PC-3 (cell line): ENCODE measurements around the gene DNAAF3. TPM values are rescaled to one million over a fixed set of nuclear protein-coding genes. Genes with fewer than 3 reads are reported as not detected.
A peak's percentile ranks its signal among the peaks of the same experiment; 100 is the strongest.

Source experiments
- ATAC-seq: fragments of 200-7000 bp; cut with Tn5 transposase; 2 replicates; pipeline ENCODE4 v1.9.1; 2020; ENCODE audit warnings: mild to moderate bottlenecking, moderate library complexity
- BruUV-seq: library from RNA; stranded (reverse); fragments of 400-500 nt; replicated peaks from 2 replicates; lab custom pipeline; 2021; lab: Mats Ljungman, UMichigan
- CTCF ChIA-PET: fragments of 300-600 bp; sonication (Branson Sonifier 250); formaldehyde crosslinking; loops from one replicate; lab custom pipeline; 2022; ENCODE audit warnings: antibody characterized with exemption; lab: Charles Lee
- POLR2A ChIA-PET: fragments of 300-600 bp; sonication (Branson Sonifier 250); formaldehyde crosslinking; loops from one replicate; lab custom pipeline; 2022; ENCODE audit warnings: antibody characterized with exemption; ENCODE audit not compliant: unreplicated experiment; lab: Charles Lee
- DNase-seq: peaks from one replicate; pipeline ENCODE4 v3.0.0-alpha.2; 2015
- H2AFZ ChIP-seq: fragments of 300-600 bp; sonication (generic); 2 replicates; pipeline ENCODE4 v1.6.0; 2016; ENCODE audit warnings: antibody characterized with exemption, low read length
- H3F3A ChIP-seq: fragments of 300-600 bp; sonication (generic); one replicate; pipeline ENCODE4 v1.6.0; 2017; ENCODE audit warnings: antibody characterized with exemption, low read length, control low read depth, mild to moderate bottlenecking; ENCODE audit not compliant: unreplicated experiment
- H3K27ac ChIP-seq: fragments of 300-600 bp; sonication (generic); 2 replicates; pipeline ENCODE4 v1.5.1; 2016; ENCODE audit warnings: mild to moderate bottlenecking, low read length
- H3K27me3 ChIP-seq: fragments of 300-600 bp; sonication (generic); 2 replicates; pipeline ENCODE4 v1.6.1; 2016; ENCODE audit warnings: low read length, mixed read lengths
- H3K36me3 ChIP-seq: fragments of 300-600 bp; sonication (generic); 2 replicates; pipeline ENCODE4 v1.6.1; 2016; ENCODE audit warnings: low read depth, mixed run types, low read length, mixed read lengths
- H3K4me1 ChIP-seq: fragments of 300-600 bp; sonication (generic); 2 replicates; pipeline ENCODE4 v1.5.1; 2016; ENCODE audit warnings: low read length; ENCODE audit not compliant: insufficient read depth
- H3K4me2 ChIP-seq: fragments of 300-600 bp; sonication (generic); 2 replicates; pipeline ENCODE4 v1.6.0; 2016; ENCODE audit warnings: low read length
- H3K4me3 ChIP-seq: fragments of 300-600 bp; sonication (generic); 2 replicates; pipeline ENCODE4 v1.5.1; 2016; ENCODE audit warnings: mild to moderate bottlenecking, low read length, mixed read lengths
- H3K79me2 ChIP-seq: fragments of 300-600 bp; sonication (generic); 2 replicates; pipeline ENCODE4 v1.6.1; 2017; ENCODE audit warnings: low read length, mixed read lengths
- H3K9ac ChIP-seq: fragments of 300-600 bp; sonication (generic); 2 replicates; pipeline ENCODE4 v1.6.0; 2016; ENCODE audit warnings: mild to moderate bottlenecking, low read length
- H3K9me2 ChIP-seq: fragments of 300-600 bp; sonication (generic); replicated peaks from 2 replicates; pipeline ENCODE4 v1.6.1; 2016; ENCODE audit warnings: mixed run types, low read length, mixed read lengths
- H3K9me3 ChIP-seq: fragments of 300-600 bp; sonication (generic); 2 replicates; pipeline ENCODE4 v1.6.1; 2016; ENCODE audit warnings: low read length, mixed read lengths
- H4K20me1 ChIP-seq: fragments of 300-600 bp; sonication (generic); 2 replicates; pipeline ENCODE4 v1.6.1; 2016; ENCODE audit warnings: low read length, mixed read lengths
- EZH2 ChIP-seq: fragments of 300-600 bp; sonication (generic); IDR thresholded peaks from one replicate; pipeline ENCODE4 v1.6.1; 2017; ENCODE audit warnings: antibody characterized with exemption, mild to moderate bottlenecking, low read length; ENCODE audit not compliant: unreplicated experiment
- EZH2phosphoT487 ChIP-seq: fragments of 300-600 bp; sonication (generic); IDR thresholded peaks from 2 replicates; pipeline ENCODE4 v1.6.1; 2018; ENCODE audit warnings: mild to moderate bottlenecking, antibody characterized with exemption, low read length, borderline replicate concordance
- intact Hi-C: fragments of 100-400 bp; cut with micrococcal nuclease; formaldehyde crosslinking; loops from 2 replicates; pipeline ENCODE4 v1.9.0; 2023
- total RNA-seq: library from RNA; depleted of rRNA; stranded (reverse); fragments of >200 nt; gene quantifications from 2 replicates; pipeline ENCODE4 v1.2.3, GENCODE V29; 2014
- TF ChIP-seq, protein P1 (sequence below): fragments of 300-600 bp; sonication (generic); conservative IDR thresholded peaks from 2 replicates; pipeline ENCODE4 v1.5.1; 2017; ENCODE audit warnings: antibody characterized with exemption, low read depth, mild to moderate bottlenecking, low read length

Gene DNAAF3
- total RNA-seq, 1 experiment from 2014 or later, result 30.0 TPM

DNA sequence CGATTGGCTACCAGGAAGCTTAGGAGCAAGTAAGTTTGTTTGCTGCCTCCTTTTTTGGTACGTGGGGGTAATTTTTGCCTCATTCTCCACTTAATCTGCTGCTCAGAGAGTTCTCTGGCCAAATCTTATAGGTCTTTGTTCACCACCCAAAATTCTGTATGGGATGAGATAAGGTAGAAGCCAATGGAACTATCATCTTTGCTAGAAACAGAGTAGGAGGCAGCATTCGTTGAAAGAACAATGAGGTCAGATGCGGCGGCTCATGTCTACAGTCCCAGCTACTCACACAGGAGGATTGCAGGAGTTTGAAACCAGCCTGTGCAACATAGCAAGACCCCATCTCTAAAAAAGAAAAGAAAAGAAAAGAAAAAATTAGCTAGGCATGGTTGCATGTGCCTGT lies 5.0 kb upstream of the DNAAF3 start:
- no peaks in the 10 kb centered on the region for H3K9me2 ChIP-seq
- no peak overlapping the region for H3K9ac ChIP-seq
- no peaks in the 10 kb centered on the region for H4K20me1 ChIP-seq
- H3K9me3 ChIP-seq, result no peaks in the 10 kb centered on the region
- H3F3A ChIP-seq, result no peaks in the 10 kb centered on the region
- no TSS peak for BruUV-seq
- no peak overlapping the region for H3K27ac ChIP-seq
- no peak overlapping the region for H3K4me2 ChIP-seq
- H3K79me2 ChIP-seq, result no peaks in the 10 kb centered on the region
- intact Hi-C loops, result loop anchor here (5.0 kb wide), 1 partner anchor 41 kb away; no protein-coding TSS in a partner anchor
- H3K4me3 ChIP-seq, result no peak overlapping the region
- CTCF ChIA-PET, result no interaction called here
- peaks cover 19% of the 10 kb centered on the region for H3K4me1 ChIP-seq
- DNase-seq (no peak), ATAC-seq (no peak)
- no peak overlapping the region for H2AFZ ChIP-seq
- TF ChIP-seq, protein P1, sequence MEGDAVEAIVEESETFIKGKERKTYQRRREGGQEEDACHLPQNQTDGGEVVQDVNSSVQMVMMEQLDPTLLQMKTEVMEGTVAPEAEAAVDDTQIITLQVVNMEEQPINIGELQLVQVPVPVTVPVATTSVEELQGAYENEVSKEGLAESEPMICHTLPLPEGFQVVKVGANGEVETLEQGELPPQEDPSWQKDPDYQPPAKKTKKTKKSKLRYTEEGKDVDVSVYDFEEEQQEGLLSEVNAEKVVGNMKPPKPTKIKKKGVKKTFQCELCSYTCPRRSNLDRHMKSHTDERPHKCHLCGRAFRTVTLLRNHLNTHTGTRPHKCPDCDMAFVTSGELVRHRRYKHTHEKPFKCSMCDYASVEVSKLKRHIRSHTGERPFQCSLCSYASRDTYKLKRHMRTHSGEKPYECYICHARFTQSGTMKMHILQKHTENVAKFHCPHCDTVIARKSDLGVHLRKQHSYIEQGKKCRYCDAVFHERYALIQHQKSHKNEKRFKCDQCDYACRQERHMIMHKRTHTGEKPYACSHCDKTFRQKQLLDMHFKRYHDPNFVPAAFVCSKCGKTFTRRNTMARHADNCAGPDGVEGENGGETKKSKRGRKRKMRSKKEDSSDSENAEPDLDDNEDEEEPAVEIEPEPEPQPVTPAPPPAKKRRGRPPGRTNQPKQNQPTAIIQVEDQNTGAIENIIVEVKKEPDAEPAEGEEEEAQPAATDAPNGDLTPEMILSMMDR, result no peak
- TF ChIP-seq EZH2, result no peak
- H3K36me3 ChIP-seq, result no peaks in the 10 kb centered on the region
- H3K27me3 ChIP-seq, result no peaks in the 10 kb centered on the region
- POLR2A ChIA-PET, result no interaction called here

DNA sequence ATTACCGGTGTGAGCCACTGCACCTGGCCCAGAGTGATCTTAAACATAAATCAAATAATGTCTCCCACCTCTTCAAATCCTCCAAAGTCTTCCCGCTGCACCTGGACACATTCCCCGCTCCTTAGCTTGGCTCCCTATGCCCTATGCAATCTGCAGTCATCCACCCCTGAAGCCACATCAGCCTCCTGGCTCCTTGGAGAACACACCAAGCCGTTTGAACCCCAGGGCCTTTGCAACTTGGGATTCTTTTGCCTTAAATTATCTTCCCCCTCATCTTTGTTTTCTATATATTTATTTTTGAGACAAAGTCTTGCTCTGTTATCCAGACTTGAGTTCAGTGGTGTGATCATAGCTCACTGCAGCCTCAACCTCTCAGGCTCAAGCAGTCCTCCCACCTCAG lies 2.7 kb upstream of the DNAAF3 start:
- ChIA-PET POLR2A (no interaction called here), CTCF (no interaction called here)
- intact Hi-C loops, result loop anchor here (5.0 to 10.0 kb wide), 2 partner anchors 88 to 94 kb away; partner anchors contain the start of genes EPS8L1 and PPP6R1
- Histone ChIP-seq H3K79me2 (no peaks in the 10 kb centered on the region), H3K36me3 (no peaks in the 10 kb centered on the region), H3K27ac (no peak overlapping the region), H2AFZ (no peak overlapping the region), H3K4me2 (no peak overlapping the region), H3K27me3 (no peaks in the 10 kb centered on the region), H4K20me1 (no peaks in the 10 kb centered on the region), H3K4me3 (no peak overlapping the region), H3K9me2 (no peaks in the 10 kb centered on the region), H3K9me3 (no peaks in the 10 kb centered on the region), H3F3A (no peaks in the 10 kb centered on the region), H3K9ac (no peak overlapping the region), H3K4me1 (peaks cover 24% of the 10 kb centered on the region)
- no TSS peak for BruUV-seq
- DNase-seq, result no peak
- TF ChIP-seq EZH2, result no peak
- TF ChIP-seq EZH2phosphoT487, result no peak
- ATAC-seq, result no peak

DNA sequence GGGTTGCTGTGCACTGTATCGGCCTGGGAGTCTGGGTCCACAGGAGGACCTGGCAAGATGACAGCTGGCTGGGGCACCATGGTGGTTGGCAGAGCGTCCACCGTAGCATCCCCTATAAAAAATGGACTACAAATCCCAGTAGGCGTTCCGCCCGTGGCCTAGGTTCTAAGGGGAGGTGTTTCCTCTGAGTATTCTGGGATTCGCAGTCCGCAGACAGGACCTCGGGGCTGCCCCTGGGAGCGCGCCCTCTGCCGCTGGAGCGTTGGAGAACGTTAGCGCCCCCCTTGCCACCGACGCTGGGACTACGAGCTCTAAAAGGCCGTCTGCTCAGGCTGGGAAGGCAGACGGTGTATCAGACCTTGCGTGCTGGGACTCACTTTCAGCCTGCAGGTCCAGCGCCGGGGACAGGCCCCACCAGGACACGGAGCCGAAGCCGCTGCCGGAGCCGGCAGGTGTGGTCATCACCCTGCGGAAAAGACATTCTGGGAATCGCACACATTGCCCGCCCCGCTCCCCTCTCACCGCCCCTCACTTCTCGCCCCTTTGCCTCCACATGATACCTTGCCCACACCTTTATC lies 372 bp downstream of the DNAAF3 start:
- Histone ChIP-seq H2AFZ (peak overlapping the region; percentile 86), H3K4me3 (peak overlapping the region; percentile 73), H3K4me2 (peak overlapping the region; percentile 85), H3K9me2 (no peaks in the 10 kb centered on the region), H3K36me3 (no peaks in the 10 kb centered on the region), H3K9ac (no peak overlapping the region), H3F3A (no peaks in the 10 kb centered on the region), H3K27me3 (no peaks in the 10 kb centered on the region), H4K20me1 (no peaks in the 10 kb centered on the region), H3K27ac (no peak overlapping the region), H3K4me1 (peaks cover 12% of the 10 kb centered on the region; the same call in 1 of the 2 replicates), H3K79me2 (no peaks in the 10 kb centered on the region), H3K9me3 (no peaks in the 10 kb centered on the region)
- ChIA-PET CTCF (interaction anchor here (0.6 to 2.1 kb wide), 5 partner anchors 10 to 433 kb away, joined by 3 to 21 read pairs (median 3); partner anchors contain the start of gene FIZ1), POLR2A (interaction anchor here (0.6 to 1.0 kb wide), 2 partner anchors 50 to 310 kb away, joined by 3 to 8 read pairs; partner anchors contain the start of gene ZNF628)
- peak; percentile 91 for DNase-seq
- peak; percentile 73 for ATAC-seq
- TF ChIP-seq, protein P1, result peak; percentile 98
- TF ChIP-seq EZH2phosphoT487, result no peak
- no peak for TF ChIP-seq EZH2
- intact Hi-C loops, result loop anchor here (1.0 to 10.0 kb wide), 3 partner anchors 23 to 91 kb away; partner anchors contain the start of genes EPS8L1 and PPP6R1
- BruUV-seq, result TSS peak; percentile 73
